H1 (cell line): ENCODE measurements around the gene PPP2R3A. TPM values are rescaled to one million over a fixed set of nuclear protein-coding genes. Genes with fewer than 3 reads are reported as not detected.

Experiments used
- KDM5A ChIP-seq: fragments of 200-600 bp; IDR thresholded peaks from 2 replicates; pipeline ENCODE4 v1.7.1; 2012; ENCODE audit warnings: mild to moderate bottlenecking, low read length, inconsistent platforms, mixed read lengths
- RNF2 ChIP-seq: fragments of 200-900, 300-1000 bp; sonication (generic); IDR thresholded peaks from 2 replicates; pipeline ENCODE4 v1.7.1; 2016; ENCODE audit warnings: borderline replicate concordance, low read depth, mild to moderate bottlenecking, antibody characterized with exemption, low read length; ENCODE audit not compliant: poor library complexity, severe bottlenecking; ENCODE audit errors: missing control alignments
- polyA plus RNA-seq, 7 experiments: library from polyadenylated mRNA; depleted of rRNA in 3 of 7; stranded (reverse) in 5 of 7; unstranded in 2 of 7; fragments of >200 nt in 5 of 7; fragments of 200-250 nt in 2 of 7; gene quantifications; 1 replicate in 5 of 7; 2 replicates in 1 of 7; 4 replicates in 1 of 7; pipeline versions ENCODE4 v1.2.1 to v1.2.3, GENCODE V29; 2011 to 2013; ENCODE audit warnings: missing spikeins in 2 of 7, mixed read lengths in 2 of 7
- total RNA-seq: library from RNA; stranded (reverse); fragmentation: NEBNext Ultra II Directional; extraction: Animal tissue kit (Norgen Biotek cat#: 25700); gene quantifications from 2 replicates; pipeline ENCODE4 v1.2.1, GENCODE V29; 2021

Gene PPP2R3A
- total and polyA plus RNA-seq, 2 of the 8 experiments (the other 6 are each of a cell fraction or from before 2014, with no cell fraction given) = 4.1 to 15.2 TPM

GRCh38 chr3:135982404-135982761 is 16.9 kb downstream of the PPP2R3A start (continued):
- TF ChIP-seq RNF2 = no peak
- no peak for TF ChIP-seq KDM5A
